Measurements from ENCODE around the gene DTYMK.

DTYMK gene

DNA sequence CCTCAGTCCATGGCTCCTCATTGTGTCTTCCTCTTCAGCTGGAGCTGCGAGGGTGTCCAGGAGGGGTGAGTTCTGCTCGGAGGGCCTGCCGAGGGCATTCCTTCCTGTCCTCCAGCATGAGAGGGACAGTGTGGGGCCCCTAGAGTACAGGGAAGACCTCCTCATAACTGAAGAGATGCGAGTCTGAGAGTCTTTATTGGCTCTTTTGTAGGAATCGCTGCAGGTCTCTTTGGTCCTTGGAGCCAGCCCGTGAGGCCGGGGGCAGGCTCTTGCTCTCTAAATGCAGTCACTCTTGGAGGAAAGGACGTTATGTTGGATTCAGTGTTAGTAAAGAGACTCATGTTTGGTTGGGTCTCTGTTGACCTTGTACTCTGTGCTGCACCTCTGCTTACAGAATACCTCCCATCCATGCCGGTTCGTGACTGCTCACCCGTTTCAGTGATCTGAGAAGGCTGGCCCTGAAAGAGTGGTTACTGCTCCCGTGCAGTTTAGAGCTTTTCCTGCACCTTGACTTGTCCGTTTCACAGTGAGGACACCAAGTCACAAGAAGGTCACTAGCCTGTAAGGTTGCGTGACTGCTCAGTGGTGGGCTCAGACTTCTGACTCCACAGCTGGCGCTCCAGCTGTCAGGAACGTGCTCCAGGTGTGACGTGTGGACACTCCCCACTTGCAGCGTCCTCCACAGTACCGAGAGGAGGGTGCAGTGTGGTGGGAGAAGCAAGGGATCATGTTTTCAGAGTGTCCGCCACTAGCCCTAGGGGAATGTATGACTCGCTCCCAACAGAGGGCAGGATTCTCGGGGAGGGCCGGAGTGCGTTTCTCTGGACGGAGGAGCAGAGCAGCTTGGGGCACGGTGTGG, 41.3 kb downstream of the DTYMK start:
- ChIA-PET POLR2A (interaction anchor here (0.6 kb wide), 1 partner anchor 224 kb away, joined by 5 read pairs; no protein-coding TSS in a partner anchor), CTCF (interaction anchor here (1.5 kb wide), 1 partner anchor 233 kb away, joined by 5 read pairs; no protein-coding TSS in a partner anchor)
- Histone ChIP-seq H3K36me3 (ENCODE audit: control insufficient read depth in 2 of 2, insufficient read depth in 1 of 2, low read length in 2 of 2) (peaks cover 0 to 14% of the 10 kb centered on the region in 2 experiments; a peak in 2 of 3 replicates), H3K9me3 (ENCODE audit: control insufficient read depth, insufficient read depth, low read depth, low read length) (no peaks in the 10 kb centered on the region), H3K4me3 (ENCODE audit: low read depth, low read length) (no peak overlapping the region), H3K4me1 (ENCODE audit: control insufficient read depth, insufficient read depth, low read length) (no peaks in the 10 kb centered on the region), H3K27ac (ENCODE audit: extremely low read depth, low read depth, low read length) (no peak overlapping the region)
- no peak for TF ChIP-seq ZNF513 (tag by site-specific recombination; IDR thresholded peaks at IDR 0.05)
- TF ChIP-seq SP7 (tag by site-specific recombination; IDR thresholded peaks at IDR 0.05): 0 out of 2 replicates have a peak, but pooled peaks have one; percentile 18

- ChIA-PET POLR2A (interaction anchor here (0.6 to 0.9 kb wide), 2 partner anchors 10 to 349 kb away, joined by 3 to 4 read pairs; no protein-coding TSS in a partner anchor), CTCF (no interaction called here)
- Histone ChIP-seq H3K27ac (ENCODE audit: extremely low read depth, low read depth, low read length) (no peak overlapping the region), H3K4me3 (ENCODE audit: low read depth, low read length) (no peak overlapping the region), H3K4me1 (ENCODE audit: control insufficient read depth, insufficient read depth, low read length) (no peaks in the 10 kb centered on the region), H3K36me3 (ENCODE audit: control insufficient read depth in 2 of 2, insufficient read depth in 1 of 2, low read length in 2 of 2) (peaks cover 0 to 27% of the 10 kb centered on the region in 2 experiments; a peak in 2 of 3 replicates), H3K9me3 (ENCODE audit: control insufficient read depth, insufficient read depth, low read depth, low read length) (no peaks in the 10 kb centered on the region)
- TF ChIP-seq GLIS2 (tag by site-specific recombination; IDR thresholded peaks at IDR 0.05): 0 out of 2 replicates have a peak, but pooled peaks have one; percentile 14
- no peak for TF ChIP-seq ZNF664 (tag by site-specific recombination; IDR thresholded peaks at IDR 0.05)
- TF ChIP-seq, protein P1, sequence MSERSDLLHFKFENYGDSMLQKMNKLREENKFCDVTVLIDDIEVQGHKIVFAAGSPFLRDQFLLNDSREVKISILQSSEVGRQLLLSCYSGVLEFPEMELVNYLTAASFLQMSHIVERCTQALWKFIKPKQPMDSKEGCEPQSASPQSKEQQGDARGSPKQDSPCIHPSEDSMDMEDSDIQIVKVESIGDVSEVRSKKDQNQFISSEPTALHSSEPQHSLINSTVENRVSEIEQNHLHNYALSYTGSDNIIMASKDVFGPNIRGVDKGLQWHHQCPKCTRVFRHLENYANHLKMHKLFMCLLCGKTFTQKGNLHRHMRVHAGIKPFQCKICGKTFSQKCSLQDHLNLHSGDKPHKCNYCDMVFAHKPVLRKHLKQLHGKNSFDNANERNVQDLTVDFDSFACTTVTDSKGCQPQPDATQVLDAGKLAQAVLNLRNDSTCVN (tag by site-specific recombination; optimal IDR thresholded peaks at IDR 0.05): no peak
- TF ChIP-seq HOXC10 (CRISPR knock-in tag; IDR thresholded peaks at IDR 0.05): no peak
- TF ChIP-seq GLI2 (tag by site-specific recombination; IDR thresholded peaks at IDR 0.05; ENCODE audit: borderline replicate concordance, low read depth): no peak
Measured at GRCh38 chr2:241641631-241642030, 45.0 kb downstream of the DTYMK start.

DNA sequence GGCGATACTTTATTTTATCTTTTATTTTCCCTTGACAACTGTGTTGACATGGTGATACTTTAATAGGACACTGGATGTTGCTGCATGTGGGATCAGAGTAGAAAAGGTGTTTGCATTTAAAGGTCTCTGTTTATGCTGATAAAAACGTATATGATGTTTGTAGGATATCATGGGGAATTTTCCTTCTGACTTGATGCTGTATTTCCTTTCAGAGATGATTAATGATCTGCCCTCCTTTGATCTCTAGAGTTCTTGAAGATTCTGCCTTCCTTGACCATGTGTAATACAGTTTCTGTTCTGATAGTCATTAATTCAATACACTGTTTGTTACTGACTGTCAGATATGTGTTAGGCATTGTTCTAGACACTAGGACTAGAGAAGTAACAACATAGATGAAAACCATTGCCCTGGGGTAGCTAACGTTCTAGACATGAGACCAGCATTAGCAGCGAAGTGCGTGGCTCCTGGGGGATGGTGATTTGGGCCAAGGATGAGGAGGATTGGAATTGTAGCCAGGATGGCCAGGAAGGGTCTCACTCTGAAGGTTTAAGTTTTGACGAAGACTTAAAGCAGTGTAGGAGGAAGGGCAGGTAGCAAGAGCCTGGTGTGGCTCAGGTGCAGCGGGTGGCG, 46.3 kb downstream of the DTYMK start:
- Histone ChIP-seq H3K36me3 (ENCODE audit: control insufficient read depth in 2 of 2, insufficient read depth in 1 of 2, low read length in 2 of 2) (peaks cover 0 to 23% of the 10 kb centered on the region in 2 experiments; a peak in 2 of 3 replicates), H3K27ac (ENCODE audit: extremely low read depth, low read depth, low read length) (no peak overlapping the region), H3K4me1 (ENCODE audit: control insufficient read depth, insufficient read depth, low read length) (no peaks in the 10 kb centered on the region), H3K4me3 (ENCODE audit: low read depth, low read length) (no peak overlapping the region), H3K9me3 (ENCODE audit: control insufficient read depth, insufficient read depth, low read depth, low read length) (no peaks in the 10 kb centered on the region)
- CTCF ChIA-PET: interaction anchor here (0.6 kb wide), 1 partner anchor 134 kb away, joined by 4 read pairs; no protein-coding TSS in a partner anchor
- POLR2A ChIA-PET: no interaction called here
- TF ChIP-seq ZNF629 (tag by site-specific recombination; IDR thresholded peaks at IDR 0.05) (no peak), HOXA7 (CRISPR knock-in tag; IDR thresholded peaks at IDR 0.05; ENCODE audit: borderline replicate concordance) (no peak), GLIS2 (tag by site-specific recombination; IDR thresholded peaks at IDR 0.05) (no peak), ZNF121 (tag by site-specific recombination; IDR thresholded peaks at IDR 0.05) (no peak), ZBTB20 (tag by site-specific recombination; IDR thresholded peaks at IDR 0.05) (no peak), RBAK (tag by site-specific recombination; IDR thresholded peaks at IDR 0.05) (no peak), SCRT2 (tag by site-specific recombination; IDR thresholded peaks at IDR 0.05) (no peak), PRDM6 (tag by site-specific recombination; IDR thresholded peaks at IDR 0.05) (no peak), ZNF768 (tag by site-specific recombination; IDR thresholded peaks at IDR 0.05) (no peak), GFI1B (tag by site-specific recombination; IDR thresholded peaks at IDR 0.05) (no peak), ZNF335 (tag by site-specific recombination; conservative IDR thresholded peaks at IDR 0.05) (no peak)
- TF ChIP-seq, protein P2, sequence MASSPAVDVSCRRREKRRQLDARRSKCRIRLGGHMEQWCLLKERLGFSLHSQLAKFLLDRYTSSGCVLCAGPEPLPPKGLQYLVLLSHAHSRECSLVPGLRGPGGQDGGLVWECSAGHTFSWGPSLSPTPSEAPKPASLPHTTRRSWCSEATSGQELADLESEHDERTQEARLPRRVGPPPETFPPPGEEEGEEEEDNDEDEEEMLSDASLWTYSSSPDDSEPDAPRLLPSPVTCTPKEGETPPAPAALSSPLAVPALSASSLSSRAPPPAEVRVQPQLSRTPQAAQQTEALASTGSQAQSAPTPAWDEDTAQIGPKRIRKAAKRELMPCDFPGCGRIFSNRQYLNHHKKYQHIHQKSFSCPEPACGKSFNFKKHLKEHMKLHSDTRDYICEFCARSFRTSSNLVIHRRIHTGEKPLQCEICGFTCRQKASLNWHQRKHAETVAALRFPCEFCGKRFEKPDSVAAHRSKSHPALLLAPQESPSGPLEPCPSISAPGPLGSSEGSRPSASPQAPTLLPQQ (tag by site-specific recombination; IDR thresholded peaks at IDR 0.05): no peak
